GM18526 (cell line): ENCODE data around the gene USP32.

Experiments used
- POLR2A ChIP-seq: IDR thresholded peaks from 3 replicates; pipeline ENCODE4 v1.6.1; 2011; ENCODE audit not compliant: insufficient read length; ENCODE audit errors: extremely low read depth

The USP32 gene

GRCh38 chr17:60386147-60387058 is 5.5 kb downstream of the USP32 start:
- TF ChIP-seq POLR2A: no peak

GRCh38 chr17:60383379-60383778 is 8.6 kb downstream of the USP32 start:
- TF ChIP-seq POLR2A: no peak

GRCh38 chr17:60381958-60382357 is 10.0 kb downstream of the USP32 start:
- no peak for TF ChIP-seq POLR2A

GRCh38 chr17:60372790-60373483 is 19.0 kb downstream of the USP32 start:
- TF ChIP-seq POLR2A: no peak

- no peak for TF ChIP-seq POLR2A
Measured at GRCh38 chr17:60371818-60372510, 20.0 kb downstream of the USP32 start.

GRCh38 chr17:60371416-60371815 is 20.5 kb downstream of the USP32 start:
- TF ChIP-seq POLR2A: no peak

GRCh38 chr17:60369727-60370126 is 22.2 kb downstream of the USP32 start:
- no peak for TF ChIP-seq POLR2A

- no peak for TF ChIP-seq POLR2A
Measured at GRCh38 chr17:60363700-60364405, 28.1 kb downstream of the USP32 start.

- no peak for TF ChIP-seq POLR2A
Measured at GRCh38 chr17:60362329-60362728, 29.6 kb downstream of the USP32 start.

- no peak for TF ChIP-seq POLR2A
Measured at GRCh38 chr17:60361889-60362288, 30.0 kb downstream of the USP32 start.

GRCh38 chr17:60359415-60359814 is 32.5 kb downstream of the USP32 start:
- no peak for TF ChIP-seq POLR2A

GRCh38 chr17:60358606-60359225 is 33.2 kb downstream of the USP32 start:
- no peak for TF ChIP-seq POLR2A

GRCh38 chr17:60356940-60357339 is 35.0 kb downstream of the USP32 start:
- no peak for TF ChIP-seq POLR2A

GRCh38 chr17:60355663-60356594 is 36.0 kb downstream of the USP32 start:
- no peak for TF ChIP-seq POLR2A

- no peak for TF ChIP-seq POLR2A
Measured at GRCh38 chr17:60354223-60354622, 37.7 kb downstream of the USP32 start.
